NCI-H524 treated with DMSO at 0.1 percent for 48 hours (cell line): ENCODE results near the gene MED26.

ENCODE experiments used
- DNase-seq: peaks from one replicate; lab custom pipeline; 2025; lab: John Stamatoyannopoulos, UW

MED26 gene

DNA sequence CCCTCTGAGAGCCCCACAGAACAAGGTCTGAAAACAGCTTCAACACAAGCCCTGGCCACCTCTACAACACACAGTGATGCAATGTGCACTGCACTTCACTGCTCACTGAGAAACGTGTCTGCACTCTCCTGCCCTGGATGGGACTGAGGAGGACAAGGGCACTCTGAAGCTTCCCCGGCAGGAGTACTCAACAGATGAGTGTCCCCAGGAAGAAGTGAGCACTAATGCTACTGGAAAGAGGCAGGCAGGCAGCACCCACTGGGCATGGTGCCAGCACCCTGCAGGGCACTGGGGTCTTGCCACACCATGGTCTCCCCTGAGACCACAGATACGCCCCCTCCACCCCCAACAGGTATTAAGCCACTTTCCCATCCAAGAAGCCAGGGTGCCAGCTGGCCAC, 38.1 kb downstream of the MED26 start:
- no peak for DNase-seq

DNA sequence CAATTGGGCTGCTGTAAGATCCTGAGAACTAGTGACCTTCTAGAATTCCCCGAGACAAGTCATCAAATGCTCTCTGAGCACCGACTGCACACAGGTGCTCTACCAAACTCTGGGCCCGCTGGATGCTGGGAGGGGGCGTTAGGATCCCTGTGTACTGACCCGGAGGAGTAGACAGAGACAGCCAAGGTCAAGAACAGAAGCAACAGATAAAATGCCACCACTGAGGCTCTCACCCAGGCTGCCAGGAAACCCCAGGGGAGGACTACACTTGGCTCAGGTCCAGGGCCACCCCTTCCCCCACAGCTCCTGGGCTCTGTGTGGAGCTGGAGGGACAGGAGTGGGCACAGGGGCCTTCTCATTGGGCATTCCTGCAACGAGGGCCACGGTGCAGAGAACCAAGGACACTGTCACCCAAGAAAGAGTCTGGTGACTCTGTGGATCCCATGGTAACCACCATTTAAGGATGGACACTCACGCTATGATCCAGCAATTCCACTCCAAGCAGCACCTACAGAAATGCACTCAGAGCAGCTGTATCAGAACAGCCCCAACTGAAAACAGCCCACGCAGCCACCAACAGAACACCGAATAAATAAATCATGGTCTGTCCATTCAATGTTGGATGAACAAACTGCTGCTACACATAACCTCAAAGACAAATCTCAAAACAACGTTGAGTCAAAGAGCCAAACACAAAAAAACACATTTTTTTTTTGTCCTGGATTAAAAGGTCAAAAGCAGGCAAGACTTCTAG, 39.0 kb downstream of the MED26 start:
- no peak for DNase-seq

GRCh38 chr19:16587833-16588823, 39.9 kb downstream of the MED26 start:
- DNase-seq: no peak

DNA sequence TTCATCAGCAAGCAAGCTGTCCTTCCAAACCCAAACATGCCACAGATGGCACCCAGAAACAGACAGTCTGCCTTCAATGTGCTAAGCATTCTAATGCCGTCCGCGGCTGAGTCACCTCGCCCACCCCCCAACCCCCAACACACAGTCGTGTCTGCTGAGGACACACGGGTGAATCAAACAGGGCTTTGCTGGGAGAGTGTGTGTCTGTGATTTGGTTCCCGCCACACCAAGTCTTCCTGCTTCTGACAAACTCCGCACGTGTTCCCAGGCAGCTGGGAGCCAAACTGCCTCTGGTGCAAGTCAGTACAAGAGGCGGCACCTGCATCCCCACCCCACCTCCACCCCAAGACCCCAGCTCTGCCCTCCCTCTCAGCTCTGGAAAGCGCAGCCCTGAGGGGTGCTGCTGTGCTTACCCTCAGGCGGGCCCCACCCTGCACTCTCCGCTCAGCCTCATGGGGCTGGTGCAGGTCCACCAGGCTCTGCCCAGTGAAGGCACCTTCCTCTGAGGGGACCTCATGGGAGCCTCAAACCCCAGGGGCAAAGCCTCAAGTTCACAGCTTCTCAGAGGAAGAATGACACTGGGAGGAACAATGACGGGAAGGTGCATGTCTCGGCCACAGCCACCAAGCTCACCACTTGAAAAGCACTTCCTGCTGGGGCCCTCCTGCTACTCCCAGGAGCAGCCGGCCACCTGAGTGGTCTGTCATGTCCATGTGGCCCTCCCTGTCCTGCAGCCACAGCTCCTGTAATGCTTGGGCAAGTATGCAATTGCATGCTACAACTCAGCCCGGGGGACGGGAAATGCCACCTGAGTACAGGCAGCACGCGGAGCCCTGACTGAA, 40.8 kb downstream of the MED26 start:
- no peak for DNase-seq

DNA sequence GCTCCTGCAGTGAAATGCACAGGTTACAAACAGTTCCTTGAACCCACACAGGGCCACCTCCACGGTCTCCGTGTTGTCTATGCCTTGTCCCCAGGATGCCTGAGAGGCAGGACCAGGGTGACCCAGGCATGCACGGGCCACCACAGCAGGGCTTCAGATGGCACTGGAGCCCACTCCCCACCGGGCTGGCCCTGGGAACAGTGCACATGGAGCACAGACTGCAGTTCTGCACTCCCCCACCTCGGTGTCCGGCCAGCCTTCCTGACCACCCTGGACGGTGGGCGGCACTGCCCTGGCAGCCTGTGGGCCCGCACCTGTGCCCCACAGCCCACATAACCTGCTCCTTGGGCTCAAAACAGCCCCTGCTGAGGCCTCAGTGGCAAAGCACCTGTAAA, 41.5 kb downstream of the MED26 start:
- no peak for DNase-seq

GRCh38 chr19:16585808-16586476, 42.1 kb downstream of the MED26 start:
- DNase-seq: no peak

GRCh38 chr19:16585094-16585801, 42.8 kb downstream of the MED26 start:
- DNase-seq: no peak

- no peak for DNase-seq
Observed at GRCh38 chr19:16584248-16585093, 43.5 kb downstream of the MED26 start.

DNA sequence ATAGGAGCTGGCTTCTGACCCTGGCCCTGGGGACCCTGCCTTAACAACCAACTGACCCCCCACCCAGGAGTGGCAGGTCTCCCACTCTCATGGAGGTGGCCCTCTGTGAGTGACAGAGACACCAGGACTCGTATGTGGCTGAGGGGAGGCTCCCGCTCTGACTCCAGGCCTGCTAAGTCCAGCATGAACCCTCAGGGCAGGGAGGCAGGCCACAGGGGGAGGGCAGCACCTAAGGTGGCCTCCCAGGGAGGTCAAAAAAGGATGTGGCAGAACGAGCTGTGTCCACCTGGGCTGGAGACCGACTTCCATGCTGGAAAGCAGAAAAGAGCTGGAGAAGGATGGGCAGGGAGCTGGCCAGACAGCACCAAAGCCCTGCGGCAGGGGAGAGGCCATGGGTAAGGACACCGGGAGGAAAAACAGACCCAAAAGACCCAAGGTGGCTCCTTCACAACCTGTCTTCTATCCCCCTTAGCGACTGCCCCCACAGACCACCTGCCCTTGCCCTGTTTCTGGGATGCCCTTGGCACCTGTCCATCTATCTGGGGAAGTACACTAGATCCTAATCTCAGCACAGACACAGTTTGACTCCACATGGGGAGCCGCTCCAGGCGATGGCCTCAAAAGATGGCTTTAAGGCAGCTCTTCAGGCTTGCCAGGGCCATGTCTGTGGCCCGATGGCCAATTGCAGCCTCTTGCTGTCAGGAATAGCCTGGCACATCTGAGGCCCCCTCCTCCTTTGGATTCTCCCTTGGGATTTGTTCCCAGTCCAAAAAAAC, 45.3 kb downstream of the MED26 start:
- DNase-seq: no peak

DNA sequence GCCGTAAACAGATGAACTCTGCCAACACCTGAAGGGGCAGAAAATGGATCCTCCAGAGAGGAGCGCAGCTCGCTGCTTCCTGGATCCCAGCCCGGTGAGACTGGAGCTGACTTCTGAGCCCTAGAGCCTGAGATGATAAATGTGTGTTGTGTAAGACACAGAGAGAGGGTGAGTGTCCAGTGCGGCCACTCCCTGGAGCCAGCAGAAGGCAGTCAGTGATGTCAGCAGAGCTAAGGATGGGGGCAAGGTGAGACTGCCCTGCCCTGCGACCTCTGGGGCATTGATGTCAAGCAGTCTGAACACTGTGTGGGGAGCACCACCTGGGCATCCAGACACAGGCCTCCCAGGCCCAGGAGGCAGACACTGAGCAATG, 46.0 kb downstream of the MED26 start:
- no peak for DNase-seq

DNA sequence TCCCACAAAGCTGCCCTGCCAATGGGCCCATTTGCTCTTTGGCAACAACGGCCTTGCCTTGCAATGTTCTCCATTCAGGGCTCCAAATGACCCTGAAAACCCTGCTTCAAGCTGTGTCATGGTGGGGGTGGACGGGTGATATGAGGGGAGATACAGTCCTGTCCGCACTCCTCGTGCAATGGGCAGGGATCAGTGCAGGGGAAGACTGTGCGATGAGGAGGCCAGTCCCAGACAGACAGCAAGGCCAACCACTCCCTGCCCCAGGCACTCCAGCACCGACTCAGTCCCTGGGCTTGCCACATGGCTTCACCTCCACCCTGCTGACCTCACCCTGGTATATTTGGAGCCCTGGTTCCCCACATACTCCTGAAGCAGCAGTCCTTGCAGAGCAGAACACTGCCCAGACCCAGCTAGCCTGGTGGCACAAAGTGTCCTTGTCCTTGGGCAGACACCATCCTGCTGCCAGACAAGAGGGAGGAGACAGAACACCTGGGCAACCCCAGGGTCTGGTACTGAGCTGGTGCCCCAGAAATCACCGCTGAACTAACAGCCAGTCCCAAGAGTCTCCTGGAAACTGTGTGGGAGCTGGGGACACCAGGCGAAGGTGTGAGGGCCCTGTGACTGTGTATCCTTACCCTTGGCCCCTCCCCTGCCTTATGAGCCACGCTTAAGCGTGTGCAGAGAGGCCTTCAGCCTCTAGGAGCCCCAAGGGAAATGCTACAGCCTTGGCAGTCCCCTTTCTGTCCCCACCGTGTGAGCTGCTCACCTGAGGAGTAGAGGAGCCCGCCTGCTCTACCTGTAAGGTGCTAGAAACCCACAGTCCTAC, 46.6 kb downstream of the MED26 start:
- DNase-seq: no peak

DNA sequence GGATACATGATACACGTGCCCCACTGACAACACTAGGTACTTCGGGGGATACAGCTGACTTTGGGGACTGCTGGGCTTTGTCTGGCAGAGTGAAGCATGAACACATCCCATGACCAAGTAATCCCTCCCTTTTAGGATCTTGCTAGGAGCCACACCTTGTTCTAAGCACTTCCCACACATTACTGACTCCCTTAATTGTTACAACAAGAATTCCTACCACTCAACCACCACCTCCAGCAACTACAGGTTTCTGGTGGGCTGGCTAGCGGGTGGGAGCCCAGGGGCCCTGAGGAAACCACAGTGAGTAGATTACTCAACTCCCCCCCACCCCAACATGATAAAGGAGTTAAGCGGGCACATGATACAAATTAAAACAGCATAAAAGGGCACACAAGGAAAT, 48.6 kb downstream of the MED26 start:
- no peak for DNase-seq

DNA sequence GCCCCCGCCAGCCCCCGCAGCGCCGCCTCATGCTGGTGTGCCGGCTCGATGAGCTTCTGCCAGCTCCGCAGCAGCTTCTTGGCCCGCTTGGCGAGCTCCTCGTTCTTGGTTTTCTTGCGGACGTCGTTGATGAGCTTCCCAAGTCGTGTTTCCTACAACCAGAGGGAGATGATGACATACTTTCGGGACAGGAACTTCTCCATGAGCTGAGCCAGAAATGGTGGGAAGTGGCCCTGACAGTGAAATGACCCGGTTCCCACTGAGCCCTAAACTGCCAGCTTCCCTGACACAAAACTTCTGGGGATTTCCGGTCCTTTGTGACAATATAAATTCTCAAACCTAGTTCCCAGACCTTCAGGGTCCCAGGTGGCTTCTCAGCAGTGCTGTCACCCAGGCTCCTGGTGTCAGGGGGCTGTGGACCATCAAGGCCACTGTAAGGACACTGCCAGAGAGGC, 50.4 kb downstream of the MED26 start:
- no peak for DNase-seq

DNA sequence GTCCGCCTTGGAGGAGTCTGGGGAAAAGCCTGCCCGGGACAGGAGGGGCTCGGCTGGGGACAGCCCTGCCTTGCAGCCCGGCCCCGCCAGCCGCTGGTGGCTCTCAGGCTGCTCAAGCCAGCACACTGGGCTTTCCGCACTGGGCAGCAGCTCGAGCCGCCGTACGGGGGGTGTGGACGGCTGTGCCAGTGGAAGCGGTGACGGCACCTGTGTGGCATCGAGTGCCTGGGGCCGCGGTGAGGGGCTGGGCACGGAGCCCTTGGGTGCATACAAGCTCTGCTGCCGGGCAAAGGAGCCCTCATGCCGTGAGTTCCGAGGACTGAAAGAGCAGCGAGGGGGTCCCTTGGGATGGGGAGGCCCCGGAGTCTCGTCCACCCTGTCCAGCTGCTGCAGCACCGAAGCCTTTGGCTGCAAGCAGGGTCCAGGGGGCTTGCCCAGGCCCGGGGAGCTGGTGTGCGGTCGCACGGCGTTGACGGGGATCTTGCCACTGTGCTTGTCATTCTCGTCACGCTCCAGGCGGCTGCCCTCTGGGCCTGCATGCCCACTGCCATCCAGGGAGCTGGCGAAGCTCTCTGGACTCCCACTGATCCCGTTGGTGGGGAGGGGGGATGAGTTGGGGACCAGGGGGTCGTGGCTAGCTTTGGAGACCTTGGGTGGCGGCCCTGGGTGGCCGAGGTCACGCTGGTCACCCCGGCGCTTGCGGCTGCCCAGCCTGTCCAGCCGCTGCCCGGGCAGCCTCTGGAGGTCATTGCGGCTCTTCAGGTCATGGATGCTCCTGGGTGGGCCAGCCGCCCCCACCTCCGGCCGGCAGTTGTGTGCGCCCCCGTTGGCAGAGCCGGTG, 51.1 kb downstream of the MED26 start:
- no peak for DNase-seq

GRCh38 chr19:16575861-16576689, 51.9 kb downstream of the MED26 start:
- DNase-seq: no peak

- DNase-seq: no peak
Observed at GRCh38 chr19:16575282-16575681, 52.7 kb downstream of the MED26 start.
